ENCODE data around the gene RADIL.

- TF ChIP-seq, protein P1, sequence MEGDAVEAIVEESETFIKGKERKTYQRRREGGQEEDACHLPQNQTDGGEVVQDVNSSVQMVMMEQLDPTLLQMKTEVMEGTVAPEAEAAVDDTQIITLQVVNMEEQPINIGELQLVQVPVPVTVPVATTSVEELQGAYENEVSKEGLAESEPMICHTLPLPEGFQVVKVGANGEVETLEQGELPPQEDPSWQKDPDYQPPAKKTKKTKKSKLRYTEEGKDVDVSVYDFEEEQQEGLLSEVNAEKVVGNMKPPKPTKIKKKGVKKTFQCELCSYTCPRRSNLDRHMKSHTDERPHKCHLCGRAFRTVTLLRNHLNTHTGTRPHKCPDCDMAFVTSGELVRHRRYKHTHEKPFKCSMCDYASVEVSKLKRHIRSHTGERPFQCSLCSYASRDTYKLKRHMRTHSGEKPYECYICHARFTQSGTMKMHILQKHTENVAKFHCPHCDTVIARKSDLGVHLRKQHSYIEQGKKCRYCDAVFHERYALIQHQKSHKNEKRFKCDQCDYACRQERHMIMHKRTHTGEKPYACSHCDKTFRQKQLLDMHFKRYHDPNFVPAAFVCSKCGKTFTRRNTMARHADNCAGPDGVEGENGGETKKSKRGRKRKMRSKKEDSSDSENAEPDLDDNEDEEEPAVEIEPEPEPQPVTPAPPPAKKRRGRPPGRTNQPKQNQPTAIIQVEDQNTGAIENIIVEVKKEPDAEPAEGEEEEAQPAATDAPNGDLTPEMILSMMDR (IDR thresholded peaks at IDR 0.05), result no peak
- no peak for TF ChIP-seq POLR2A (IDR thresholded peaks at IDR 0.05)
- TF ChIP-seq EP300 (IDR thresholded peaks at IDR 0.05), result no peak
Measured at GRCh38 chr7:4840079-4840501, 43.4 kb downstream of the RADIL start.

All from tibial nerve (tissue), 4 donors.